ENCODE measurements around the gene PLAAT1.

The PLAAT1 gene

DNA sequence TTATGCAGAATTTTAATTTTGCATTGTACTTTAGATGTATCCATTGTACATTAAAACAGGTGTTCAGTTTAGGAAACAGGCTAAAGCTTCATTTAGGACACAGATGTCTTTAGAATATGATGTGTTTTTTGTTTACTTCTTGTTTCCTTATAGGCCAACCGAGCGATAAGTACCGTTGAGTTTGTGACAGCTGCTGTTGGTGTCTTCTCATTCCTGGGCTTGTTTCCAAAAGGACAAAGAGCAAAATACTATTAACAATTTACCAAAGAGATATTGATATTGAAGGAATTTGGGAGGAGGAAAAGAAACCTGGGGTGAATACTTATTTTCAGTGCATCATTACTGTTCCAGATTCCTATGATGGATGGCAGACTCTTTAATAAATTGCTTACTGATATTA lies 29.4 kb downstream of the PLAAT1 start:
- no peak for TF ChIP-seq CTCF (IDR thresholded peaks at IDR 0.05; ENCODE audit: borderline replicate concordance, control extremely low read depth, extremely low read depth, insufficient read depth, missing control alignments)
- no peak for DNase-seq (ENCODE audit: low spot score)
- in situ Hi-C loops (cut with MboI; ENCODE audit: low sequenced_read_pairs, unreplicated experiment), result no loop called here

GRCh38 chr3:193271101-193271840 lies 30.2 kb downstream of the PLAAT1 start:
- no peak for TF ChIP-seq CTCF (IDR thresholded peaks at IDR 0.05; ENCODE audit: borderline replicate concordance, control extremely low read depth, extremely low read depth, insufficient read depth, missing control alignments)
- no peak for DNase-seq (ENCODE audit: low spot score)
- in situ Hi-C loops (cut with MboI; ENCODE audit: low sequenced_read_pairs, unreplicated experiment), result no loop called here

DNA sequence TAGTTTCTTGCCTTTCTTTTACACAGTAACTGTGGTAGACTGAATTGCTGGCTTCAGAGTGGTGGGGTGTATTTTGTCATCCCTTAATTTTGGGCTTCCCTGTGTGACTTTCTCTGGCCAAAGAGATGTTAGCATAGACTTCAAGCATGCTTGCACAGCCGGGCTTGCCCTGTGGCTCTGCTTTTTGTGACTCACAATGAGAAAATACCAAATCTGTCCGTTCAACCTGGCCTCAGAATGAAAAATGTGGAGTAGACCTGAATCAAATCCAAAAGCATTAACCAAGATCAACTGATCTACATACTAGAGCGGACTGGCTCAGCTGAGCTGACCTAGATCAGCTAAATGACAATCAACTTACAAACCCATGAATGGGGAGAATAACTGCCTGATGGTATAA lies 51.4 kb downstream of the PLAAT1 start:
- TF ChIP-seq CTCF (IDR thresholded peaks at IDR 0.05; ENCODE audit: borderline replicate concordance, control extremely low read depth, extremely low read depth, insufficient read depth, missing control alignments), result no peak

GRCh38 chr3:193295985-193296384 lies 55.0 kb downstream of the PLAAT1 start:
- in situ Hi-C loops (cut with MboI; ENCODE audit: low sequenced_read_pairs, unreplicated experiment), result no loop called here
- no peak for TF ChIP-seq CTCF (IDR thresholded peaks at IDR 0.05; ENCODE audit: borderline replicate concordance, control extremely low read depth, extremely low read depth, insufficient read depth, missing control alignments)
- DNase-seq (ENCODE audit: low spot score), result no peak

More for the DNA sequence above, 51.4 kb downstream of the PLAAT1 start:
- no peak for DNase-seq (ENCODE audit: low spot score)
- in situ Hi-C loops (cut with MboI; ENCODE audit: low sequenced_read_pairs, unreplicated experiment), result no loop called here

GRCh38 chr3:193297421-193297820 lies 56.4 kb downstream of the PLAAT1 start:
- TF ChIP-seq CTCF (IDR thresholded peaks at IDR 0.05; ENCODE audit: borderline replicate concordance, control extremely low read depth, extremely low read depth, insufficient read depth, missing control alignments), result no peak
- in situ Hi-C loops (cut with MboI; ENCODE audit: low sequenced_read_pairs, unreplicated experiment), result no loop called here
- no peak for DNase-seq (ENCODE audit: low spot score)

DNA sequence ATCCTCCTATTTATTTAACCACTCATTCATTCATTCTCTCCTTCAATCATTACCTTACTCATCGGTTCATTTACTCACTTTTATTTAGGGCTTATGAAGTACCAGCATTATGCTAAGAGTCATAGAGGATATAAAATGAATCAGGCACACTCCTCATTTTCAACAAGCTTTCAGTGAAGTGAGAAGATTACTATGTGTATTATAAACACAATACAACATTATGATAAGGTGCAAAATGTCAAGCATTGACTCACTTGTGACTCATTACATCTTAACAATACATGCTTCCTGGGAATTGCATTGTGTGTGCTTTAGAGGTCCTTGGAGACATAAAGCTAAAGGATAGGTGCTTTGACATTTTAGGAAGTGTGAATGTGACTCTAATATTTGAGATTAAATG lies 60.4 kb downstream of the PLAAT1 start:
- DNase-seq (ENCODE audit: low spot score), result no peak
- TF ChIP-seq CTCF (IDR thresholded peaks at IDR 0.05; ENCODE audit: borderline replicate concordance, control extremely low read depth, extremely low read depth, insufficient read depth, missing control alignments), result no peak
- in situ Hi-C loops (cut with MboI; ENCODE audit: low sequenced_read_pairs, unreplicated experiment), result no loop called here

All from GM13976 (cell line).